HepG2 (cell line): ENCODE data around the gene NSL1. TPM values are rescaled to one million over a fixed set of nuclear protein-coding genes. Genes with fewer than 3 reads are reported as not detected.
A peak's percentile ranks its signal among the peaks of the same experiment; 100 is the strongest.

Experiments
- ARID3A ChIP-seq: IDR thresholded peaks from 2 replicates; pipeline ENCODE4 v1.6.1; 2012; ENCODE audit warnings: low read depth, low read length, improper control_type of control experiment
- ASH2L ChIP-seq: fragments of 300-600, 200-600 bp; sonication (generic); IDR thresholded peaks from 2 replicates; pipeline ENCODE4 v1.7.0; 2017; ENCODE audit warnings: low read depth, mild to moderate bottlenecking, moderate library complexity, mixed read lengths, low read length; ENCODE audit not compliant: insufficient read length
- CERS6 ChIP-seq: sonication (generic); formaldehyde crosslinking; IDR thresholded peaks from 2 replicates; pipeline ENCODE4 v1.5.0; 2020; ENCODE audit warnings: missing genetic modification reagents
- ESRRA ChIP-seq: sonication (generic); formaldehyde crosslinking; IDR thresholded peaks from 2 replicates; pipeline ENCODE4 v1.5.1; 2020; ENCODE audit warnings: mild to moderate bottlenecking, low read depth, missing genetic modification reagents
- IRF1 ChIP-seq: sonication (generic); formaldehyde crosslinking; IDR thresholded peaks from 2 replicates; pipeline ENCODE4 v1.4.0; 2020; ENCODE audit warnings: low read depth, mild to moderate bottlenecking, missing genetic modification reagents
- MIER2 ChIP-seq: IDR thresholded peaks from 2 replicates; pipeline ENCODE4 v1.6.1; 2016; ENCODE audit warnings: missing biosample characterization, missing genetic modification reagents
- MTF2 ChIP-seq: sonication (generic); formaldehyde crosslinking; IDR thresholded peaks from 2 replicates; pipeline ENCODE4 v1.5.0; 2020; ENCODE audit warnings: missing genetic modification reagents, borderline replicate concordance
- RFXAP ChIP-seq: sonication (generic); formaldehyde crosslinking; IDR thresholded peaks from 2 replicates; pipeline ENCODE4 v1.4.0; 2020; ENCODE audit warnings: missing genetic modification reagents, borderline replicate concordance
- SATB2 ChIP-seq: sonication (generic); formaldehyde crosslinking; IDR thresholded peaks from 2 replicates; pipeline ENCODE4 v1.5.0; 2020; ENCODE audit warnings: missing genetic modification reagents
- STAT5B ChIP-seq: sonication (generic); formaldehyde crosslinking; IDR thresholded peaks from 2 replicates; pipeline ENCODE4 v1.4.0; 2020; ENCODE audit warnings: missing genetic modification reagents
- TCF7 ChIP-seq: sonication (generic); IDR thresholded peaks from 2 replicates; pipeline ENCODE4 v1.6.1; 2016; ENCODE audit warnings: antibody characterized with exemption, low read depth
- ZBTB8A ChIP-seq: sonication (generic); formaldehyde crosslinking; IDR thresholded peaks from 2 replicates; pipeline ENCODE4 v1.4.0; 2020; ENCODE audit warnings: mild to moderate bottlenecking, low read depth, missing genetic modification reagents, borderline replicate concordance
- ZFP62 ChIP-seq: sonication (generic); formaldehyde crosslinking; IDR thresholded peaks from 2 replicates; pipeline ENCODE4 v1.4.0; 2020; ENCODE audit warnings: missing genetic modification reagents
- ZNF264 ChIP-seq: sonication (generic); formaldehyde crosslinking; IDR thresholded peaks from 2 replicates; pipeline ENCODE4 v1.4.0; 2020; ENCODE audit warnings: missing genetic modification reagents
- ZNF326 ChIP-seq: sonication (generic); formaldehyde crosslinking; IDR thresholded peaks from 2 replicates; pipeline ENCODE4 v1.4.0; 2020; ENCODE audit warnings: missing genetic modification reagents, borderline replicate concordance
- ZNF672 ChIP-seq: sonication (generic); formaldehyde crosslinking; IDR thresholded peaks from 2 replicates; pipeline ENCODE4 v1.8.1; 2022; ENCODE audit warnings: missing genetic modification reagents
- ZNF678 ChIP-seq: sonication (generic); formaldehyde crosslinking; IDR thresholded peaks from 2 replicates; pipeline ENCODE4 v1.4.0; 2020; ENCODE audit warnings: mild to moderate bottlenecking, missing genetic modification reagents
- ZSCAN20 ChIP-seq: sonication (generic); formaldehyde crosslinking; IDR thresholded peaks from 2 replicates; pipeline ENCODE4 v1.4.0; 2020; ENCODE audit warnings: missing genetic modification reagents, mild to moderate bottlenecking, borderline replicate concordance
- polyA plus RNA-seq, 8 experiments: library from polyadenylated mRNA; depleted of rRNA in 3 of 8; stranded (reverse) in 7 of 8; unstranded in 1 of 8; fragments of >200 nt; fragmentation: Illumina TruSeq in 4 of 8; extraction: Trizol in 4 of 8; gene quantifications; 2 replicates each; pipeline versions ENCODE4 v1.2.1 to v1.2.3, GENCODE V29; 2011 to 2016; ENCODE audit warnings: low read depth in 4 of 8, missing spikeins in 1 of 8, mixed read lengths in 1 of 8; ENCODE audit not compliant: insufficient read depth in 1 of 8
- total RNA-seq, 5 experiments: library from RNA; depleted of rRNA; stranded (reverse); fragments of >200 nt; fragmentation: Illumina TruSeq; extraction: Trizol; gene quantifications; 2 replicates each; pipeline ENCODE4 v1.2.3, GENCODE V29; 2016; ENCODE audit warnings: low read depth in 1 of 5
- TF ChIP-seq, protein P1 (sequence below): sonication (generic); formaldehyde crosslinking; IDR thresholded peaks from 2 replicates; pipeline ENCODE4 v1.4.0; 2020; ENCODE audit warnings: missing genetic modification reagents, borderline replicate concordance
- TF ChIP-seq, protein P2 (sequence below): sonication (generic); formaldehyde crosslinking; conservative IDR thresholded peaks from 2 replicates; pipeline ENCODE4 v1.8.0; 2022; ENCODE audit warnings: missing genetic modification reagents

NSL1 gene
- total and polyA plus RNA-seq, 2 of the 13 experiments (the other 11 are each of a cell fraction or from before 2014, with no cell fraction given) = 34.5 to 77.4 TPM

DNA sequence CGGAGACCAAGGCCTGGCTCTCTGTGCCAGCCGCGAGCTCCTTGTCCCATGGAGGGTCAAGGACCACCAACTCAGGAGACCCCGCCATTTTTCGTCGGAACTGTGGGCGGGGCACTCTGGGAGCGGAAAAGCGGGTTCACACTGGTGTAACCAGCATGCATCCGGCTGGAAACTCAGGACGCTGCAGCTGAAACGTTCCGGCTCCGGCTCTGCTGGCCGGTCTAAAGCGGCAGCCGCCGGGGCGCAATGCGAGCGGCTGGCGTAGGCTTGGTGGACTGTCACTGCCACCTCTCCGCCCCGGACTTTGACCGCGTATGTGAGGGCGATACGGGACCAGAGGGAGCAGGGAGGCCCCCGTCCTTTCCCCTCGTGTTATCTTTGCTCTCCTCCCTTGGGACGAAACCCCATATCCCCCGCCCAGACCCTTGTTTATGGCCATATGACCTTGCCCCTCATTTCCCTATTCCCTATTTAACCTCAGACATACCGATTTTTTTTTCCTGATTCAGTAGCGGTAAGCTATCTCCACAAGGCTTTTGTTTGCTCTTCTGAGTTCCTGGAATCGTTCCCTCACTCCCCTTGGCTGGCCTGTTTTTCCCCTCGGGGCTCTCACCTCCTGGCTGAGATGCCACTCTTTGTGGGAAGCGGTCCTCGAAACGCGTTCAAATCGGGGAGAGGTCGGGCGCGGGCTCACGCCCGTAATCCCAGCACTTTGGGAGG, at the start of gene NSL1, which contains the start of gene TATDN3 (continued):
- TF ChIP-seq ZSCAN20 (CRISPR knock-in tag) (peak; percentile 80; the same call in 1 of the 2 replicates), ZFP62 (no peak), ZNF678 (CRISPR knock-in tag) (peak; percentile 76; the same call in 1 of the 2 replicates), MIER2 (CRISPR knock-in tag) (peak; percentile 82; the same call in 1 of the 2 replicates), ZNF326 (CRISPR knock-in tag) (0 out of 2 replicates have a peak, but pooled peaks have one; percentile 9), SATB2 (peak; percentile 40; the same call in 1 of the 2 replicates), STAT5B (CRISPR knock-in tag) (peak; percentile 86), MTF2 (CRISPR knock-in tag) (no peak), IRF1 (CRISPR knock-in tag) (0 out of 2 replicates have a peak, but pooled peaks have one; percentile 42), CERS6 (CRISPR knock-in tag) (no peak), ARID3A (peak; percentile 26; the same call in 1 of the 2 replicates), ZBTB8A (CRISPR knock-in tag) (peak; percentile 83; the same call in 1 of the 2 replicates), ASH2L (peak; percentile 98), ZNF264 (CRISPR knock-in tag) (peak; percentile 94), ZNF672 (CRISPR knock-in tag) (0 out of 2 replicates have a peak, but pooled peaks have one; percentile 30), TCF7 (0 out of 2 replicates have a peak, but pooled peaks have one; percentile 21), RFXAP (CRISPR knock-in tag) (peak; percentile 92), ESRRA (peak; percentile 91)
- TF ChIP-seq, protein P1, sequence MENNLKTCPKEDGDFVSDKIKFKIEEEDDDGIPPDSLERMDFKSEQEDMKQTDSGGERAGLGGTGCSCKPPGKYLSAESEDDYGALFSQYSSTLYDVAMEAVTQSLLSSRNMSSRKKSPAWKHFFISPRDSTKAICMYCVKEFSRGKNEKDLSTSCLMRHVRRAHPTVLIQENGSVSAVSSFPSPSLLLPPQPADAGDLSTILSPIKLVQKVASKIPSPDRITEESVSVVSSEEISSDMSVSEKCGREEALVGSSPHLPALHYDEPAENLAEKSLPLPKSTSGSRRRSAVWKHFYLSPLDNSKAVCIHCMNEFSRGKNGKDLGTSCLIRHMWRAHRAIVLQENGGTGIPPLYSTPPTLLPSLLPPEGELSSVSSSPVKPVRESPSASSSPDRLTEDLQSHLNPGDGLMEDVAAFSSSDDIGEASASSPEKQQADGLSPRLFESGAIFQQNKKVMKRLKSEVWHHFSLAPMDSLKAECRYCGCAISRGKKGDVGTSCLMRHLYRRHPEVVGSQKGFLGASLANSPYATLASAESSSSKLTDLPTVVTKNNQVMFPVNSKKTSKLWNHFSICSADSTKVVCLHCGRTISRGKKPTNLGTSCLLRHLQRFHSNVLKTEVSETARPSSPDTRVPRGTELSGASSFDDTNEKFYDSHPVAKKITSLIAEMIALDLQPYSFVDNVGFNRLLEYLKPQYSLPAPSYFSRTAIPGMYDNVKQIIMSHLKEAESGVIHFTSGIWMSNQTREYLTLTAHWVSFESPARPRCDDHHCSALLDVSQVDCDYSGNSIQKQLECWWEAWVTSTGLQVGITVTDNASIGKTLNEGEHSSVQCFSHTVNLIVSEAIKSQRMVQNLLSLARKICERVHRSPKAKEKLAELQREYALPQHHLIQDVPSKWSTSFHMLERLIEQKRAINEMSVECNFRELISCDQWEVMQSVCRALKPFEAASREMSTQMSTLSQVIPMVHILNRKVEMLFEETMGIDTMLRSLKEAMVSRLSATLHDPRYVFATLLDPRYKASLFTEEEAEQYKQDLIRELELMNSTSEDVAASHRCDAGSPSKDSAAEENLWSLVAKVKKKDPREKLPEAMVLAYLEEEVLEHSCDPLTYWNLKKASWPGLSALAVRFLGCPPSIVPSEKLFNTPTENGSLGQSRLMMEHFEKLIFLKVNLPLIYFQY (CRISPR knock-in tag) = 0 out of 2 replicates have a peak, but pooled peaks have one; percentile 53
- TF ChIP-seq, protein P2, sequence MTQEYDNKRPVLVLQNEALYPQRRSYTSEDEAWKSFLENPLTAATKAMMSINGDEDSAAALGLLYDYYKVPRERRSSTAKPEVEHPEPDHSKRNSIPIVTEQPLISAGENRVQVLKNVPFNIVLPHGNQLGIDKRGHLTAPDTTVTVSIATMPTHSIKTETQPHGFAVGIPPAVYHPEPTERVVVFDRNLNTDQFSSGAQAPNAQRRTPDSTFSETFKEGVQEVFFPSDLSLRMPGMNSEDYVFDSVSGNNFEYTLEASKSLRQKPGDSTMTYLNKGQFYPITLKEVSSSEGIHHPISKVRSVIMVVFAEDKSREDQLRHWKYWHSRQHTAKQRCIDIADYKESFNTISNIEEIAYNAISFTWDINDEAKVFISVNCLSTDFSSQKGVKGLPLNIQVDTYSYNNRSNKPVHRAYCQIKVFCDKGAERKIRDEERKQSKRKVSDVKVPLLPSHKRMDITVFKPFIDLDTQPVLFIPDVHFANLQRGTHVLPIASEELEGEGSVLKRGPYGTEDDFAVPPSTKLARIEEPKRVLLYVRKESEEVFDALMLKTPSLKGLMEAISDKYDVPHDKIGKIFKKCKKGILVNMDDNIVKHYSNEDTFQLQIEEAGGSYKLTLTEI (CRISPR knock-in tag) = no peak
